Heart left ventricle (tissue), 13 donors: ENCODE results near the gene THAP4.

Experiments
- POLR2A ChIP-seq, 2 donors: fragments of 450-650 bp; IDR thresholded peaks; one replicate each; pipeline ENCODE4 v1.6.1; 2017; ENCODE audit warnings: antibody characterized with exemption in 2 of 2, mild to moderate bottlenecking in 2 of 2, moderate library complexity in 2 of 2
- TF ChIP-seq, protein P1 (sequence below), 12 donors: fragments of 200-600 bp; sonication (generic) in 4 of 12; IDR thresholded peaks; one replicate each; pipeline versions ENCODE4 v1.5.0 to v1.8.0; 2018 to 2022; ENCODE audit warnings: antibody characterized with exemption in 12 of 12, mild to moderate bottlenecking in 5 of 12
- donor health status: ischemic (EF 13 %, LVEDD 7.1; RV severe dilation, severe dysfunction).
- donor health status: DM: no; HTN: yes; CAD: no.
- donor health status: DM: no; HTN: no; CAD: no.
- donor health status: ischemic (EF 25% LVEDD 6.9; RV normal size, moderate dysfunction).
- donor health status: ischemic (EF 25% LVEDD 5.7; RV mildly dilated, moderate dysfunction).
- donor health status: ischemic (EF 35%, LVEDD 5.7; RV mildly dilated, moderate dysfunction).
- donor health status: nonischemic (EF 11% LVEDD 7.7; RV severe dilation, severe dysfunction).
- donor health status: DM: yes; HTN: yes; CAD: no.
- donor health status: PGD.
- donor health status: ischemic (EF 29% LVEDD 5.4; RV normal size, mild dysfunction).
- donor health status: nonischemic (EF 23%, LVEDD 6.1; RV moderate dilation, normal function).

DNA sequence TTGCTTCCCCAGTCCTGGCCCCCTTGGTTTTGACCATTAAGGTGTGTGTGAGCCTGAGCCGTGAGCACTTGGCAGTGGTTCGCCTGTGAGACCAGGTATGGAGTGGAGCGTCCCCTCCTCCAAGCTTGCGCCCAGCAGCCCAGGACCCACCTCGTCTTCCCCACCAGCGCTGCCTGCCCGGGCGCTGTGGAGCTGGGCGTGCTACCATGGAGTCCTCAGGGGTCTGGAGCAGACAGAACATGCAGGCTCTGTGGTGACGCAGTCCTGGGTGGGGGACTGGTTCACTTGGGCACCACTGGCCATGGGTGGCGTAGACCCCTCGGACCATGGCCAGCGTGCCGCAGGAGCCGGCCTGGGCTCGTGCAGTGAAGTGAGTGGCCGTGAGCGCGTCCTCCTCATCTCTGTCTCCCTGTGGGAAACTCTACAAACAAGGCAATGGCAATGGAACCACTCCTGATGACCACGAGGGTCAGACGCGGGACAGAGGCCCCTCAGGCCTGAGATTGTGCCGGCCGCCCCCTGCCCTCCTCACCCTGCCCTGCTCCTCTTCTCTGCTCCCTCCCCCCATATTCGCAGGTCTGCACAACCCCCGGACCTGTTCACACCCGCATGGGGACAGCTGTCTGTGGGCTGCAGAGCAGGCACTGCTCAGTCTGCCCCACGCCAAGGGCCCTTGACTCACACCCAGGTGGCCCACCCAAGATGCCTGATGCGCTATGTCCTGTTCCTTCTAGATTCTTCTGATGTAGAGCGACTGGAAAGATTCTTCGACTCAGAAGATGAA, 34.7 kb upstream of the THAP4 start:
- TF ChIP-seq, protein P1, sequence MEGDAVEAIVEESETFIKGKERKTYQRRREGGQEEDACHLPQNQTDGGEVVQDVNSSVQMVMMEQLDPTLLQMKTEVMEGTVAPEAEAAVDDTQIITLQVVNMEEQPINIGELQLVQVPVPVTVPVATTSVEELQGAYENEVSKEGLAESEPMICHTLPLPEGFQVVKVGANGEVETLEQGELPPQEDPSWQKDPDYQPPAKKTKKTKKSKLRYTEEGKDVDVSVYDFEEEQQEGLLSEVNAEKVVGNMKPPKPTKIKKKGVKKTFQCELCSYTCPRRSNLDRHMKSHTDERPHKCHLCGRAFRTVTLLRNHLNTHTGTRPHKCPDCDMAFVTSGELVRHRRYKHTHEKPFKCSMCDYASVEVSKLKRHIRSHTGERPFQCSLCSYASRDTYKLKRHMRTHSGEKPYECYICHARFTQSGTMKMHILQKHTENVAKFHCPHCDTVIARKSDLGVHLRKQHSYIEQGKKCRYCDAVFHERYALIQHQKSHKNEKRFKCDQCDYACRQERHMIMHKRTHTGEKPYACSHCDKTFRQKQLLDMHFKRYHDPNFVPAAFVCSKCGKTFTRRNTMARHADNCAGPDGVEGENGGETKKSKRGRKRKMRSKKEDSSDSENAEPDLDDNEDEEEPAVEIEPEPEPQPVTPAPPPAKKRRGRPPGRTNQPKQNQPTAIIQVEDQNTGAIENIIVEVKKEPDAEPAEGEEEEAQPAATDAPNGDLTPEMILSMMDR (IDR thresholded peaks at IDR 0.05): no peak
- no peak for TF ChIP-seq POLR2A (IDR thresholded peaks at IDR 0.05)
